GM23338 (cell line): Measurements from ENCODE around the gene MEGF11.
"Not testable (repeated sequence)": the region's sequence is repeated elsewhere in the genome, so short reads cannot be mapped to it uniquely, and the experiment has no call there.

Experiments used
- CREB1 ChIP-seq: fragments of 250-450 bp; sonication (Bioruptor Pico); IDR thresholded peaks from 2 replicates; pipeline ENCODE4 v1.5.0; 2020; ENCODE audit warnings: low read depth, mild to moderate bottlenecking, moderate library complexity
- CTCF ChIP-seq, 2 experiments: fragments of 200-600 bp in 1 of 2; sonication (generic) in 1 of 2; conservative IDR thresholded peaks; 2 replicates each; pipeline versions ENCODE4 v1.5.1 to v1.6.1; 2016 to 2017; ENCODE audit warnings: antibody characterized with exemption in 2 of 2, low read depth in 2 of 2, mild to moderate bottlenecking in 2 of 2, moderate library complexity in 1 of 2
- EZH2 ChIP-seq: fragments of 200-600 bp; sonication (generic); IDR thresholded peaks from one replicate; pipeline ENCODE4 v1.8.0; 2017; ENCODE audit warnings: antibody characterized with exemption, mild to moderate bottlenecking, low read depth; ENCODE audit not compliant: unreplicated experiment
- EZH2phosphoT487 ChIP-seq: fragments of 200-600 bp; sonication (generic); IDR thresholded peaks from one replicate; pipeline ENCODE4 v1.8.1; 2018; ENCODE audit warnings: antibody characterized with exemption; ENCODE audit not compliant: unreplicated experiment
- JUNB ChIP-seq: IDR thresholded peaks from one replicate; pipeline ENCODE4 v1.6.1; 2016; ENCODE audit warnings: antibody characterized with exemption; ENCODE audit not compliant: unreplicated experiment
- NANOG ChIP-seq: IDR thresholded peaks from 2 replicates; pipeline ENCODE4 v1.6.1; 2016; ENCODE audit warnings: antibody characterized with exemption, borderline replicate concordance
- POLR2AphosphoS5 ChIP-seq: IDR thresholded peaks from 2 replicates; pipeline ENCODE4 v1.6.1; 2016; ENCODE audit warnings: antibody characterized with exemption, low read depth
- REST ChIP-seq: IDR thresholded peaks from one replicate; pipeline ENCODE4 v1.6.1; 2018; ENCODE audit warnings: antibody characterized with exemption; ENCODE audit not compliant: unreplicated experiment
- ZNF114 ChIP-seq: fragments of 250-450 bp; sonication (Bioruptor Pico); IDR thresholded peaks from 2 replicates; pipeline ENCODE4 v1.5.0; 2020; ENCODE audit warnings: mild to moderate bottlenecking, moderate library complexity
- ZNF331 ChIP-seq: fragments of 250-450 bp; sonication (Bioruptor Pico); IDR thresholded peaks from 2 replicates; pipeline ENCODE4 v1.5.0; 2020; ENCODE audit warnings: low read depth, mild to moderate bottlenecking, moderate library complexity
- TF ChIP-seq, protein P1 (sequence below): IDR thresholded peaks from 2 replicates; pipeline ENCODE4 v1.6.1; 2016; ENCODE audit warnings: antibody characterized with exemption
- TF ChIP-seq, protein P2 (sequence below): fragments of 250-450 bp; sonication (Bioruptor Pico); IDR thresholded peaks from 2 replicates; pipeline ENCODE4 v1.5.0; 2020; ENCODE audit warnings: mild to moderate bottlenecking, moderate library complexity

DNA sequence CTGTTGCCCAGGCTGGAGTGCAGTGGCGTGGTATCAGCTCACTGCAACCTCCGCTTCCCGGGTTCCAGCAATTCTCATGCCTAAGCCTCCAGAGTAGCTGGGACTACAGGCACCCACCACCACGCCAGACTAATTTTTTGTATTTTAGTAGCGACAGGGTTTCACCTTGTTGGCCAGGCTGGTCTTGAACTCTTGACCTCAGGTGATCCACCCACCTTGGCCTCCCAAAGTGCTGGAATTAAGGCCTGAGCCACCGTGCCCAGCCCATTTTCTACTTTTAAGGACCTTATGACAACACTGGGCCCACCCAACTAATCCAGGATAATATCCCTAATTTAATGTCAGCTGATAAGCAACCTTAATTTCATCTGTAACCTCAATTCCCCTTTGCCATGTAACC is 385.6 kb downstream of the MEGF11 start:
- not testable (repeated sequence) for TF ChIP-seq CTCF (conservative IDR thresholded peaks at IDR 0.05; ENCODE audit: low read depth in 2 of 2); EZH2; REST; EZH2phosphoT487; JUNB; POLR2AphosphoS5; CREB1; NANOG; ZNF114; ZNF331 (CRISPR knock-in tag)
- TF ChIP-seq, protein P1, sequence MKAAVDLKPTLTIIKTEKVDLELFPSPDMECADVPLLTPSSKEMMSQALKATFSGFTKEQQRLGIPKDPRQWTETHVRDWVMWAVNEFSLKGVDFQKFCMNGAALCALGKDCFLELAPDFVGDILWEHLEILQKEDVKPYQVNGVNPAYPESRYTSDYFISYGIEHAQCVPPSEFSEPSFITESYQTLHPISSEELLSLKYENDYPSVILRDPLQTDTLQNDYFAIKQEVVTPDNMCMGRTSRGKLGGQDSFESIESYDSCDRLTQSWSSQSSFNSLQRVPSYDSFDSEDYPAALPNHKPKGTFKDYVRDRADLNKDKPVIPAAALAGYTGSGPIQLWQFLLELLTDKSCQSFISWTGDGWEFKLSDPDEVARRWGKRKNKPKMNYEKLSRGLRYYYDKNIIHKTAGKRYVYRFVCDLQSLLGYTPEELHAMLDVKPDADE, result not testable (repeated sequence)
- TF ChIP-seq, protein P2, sequence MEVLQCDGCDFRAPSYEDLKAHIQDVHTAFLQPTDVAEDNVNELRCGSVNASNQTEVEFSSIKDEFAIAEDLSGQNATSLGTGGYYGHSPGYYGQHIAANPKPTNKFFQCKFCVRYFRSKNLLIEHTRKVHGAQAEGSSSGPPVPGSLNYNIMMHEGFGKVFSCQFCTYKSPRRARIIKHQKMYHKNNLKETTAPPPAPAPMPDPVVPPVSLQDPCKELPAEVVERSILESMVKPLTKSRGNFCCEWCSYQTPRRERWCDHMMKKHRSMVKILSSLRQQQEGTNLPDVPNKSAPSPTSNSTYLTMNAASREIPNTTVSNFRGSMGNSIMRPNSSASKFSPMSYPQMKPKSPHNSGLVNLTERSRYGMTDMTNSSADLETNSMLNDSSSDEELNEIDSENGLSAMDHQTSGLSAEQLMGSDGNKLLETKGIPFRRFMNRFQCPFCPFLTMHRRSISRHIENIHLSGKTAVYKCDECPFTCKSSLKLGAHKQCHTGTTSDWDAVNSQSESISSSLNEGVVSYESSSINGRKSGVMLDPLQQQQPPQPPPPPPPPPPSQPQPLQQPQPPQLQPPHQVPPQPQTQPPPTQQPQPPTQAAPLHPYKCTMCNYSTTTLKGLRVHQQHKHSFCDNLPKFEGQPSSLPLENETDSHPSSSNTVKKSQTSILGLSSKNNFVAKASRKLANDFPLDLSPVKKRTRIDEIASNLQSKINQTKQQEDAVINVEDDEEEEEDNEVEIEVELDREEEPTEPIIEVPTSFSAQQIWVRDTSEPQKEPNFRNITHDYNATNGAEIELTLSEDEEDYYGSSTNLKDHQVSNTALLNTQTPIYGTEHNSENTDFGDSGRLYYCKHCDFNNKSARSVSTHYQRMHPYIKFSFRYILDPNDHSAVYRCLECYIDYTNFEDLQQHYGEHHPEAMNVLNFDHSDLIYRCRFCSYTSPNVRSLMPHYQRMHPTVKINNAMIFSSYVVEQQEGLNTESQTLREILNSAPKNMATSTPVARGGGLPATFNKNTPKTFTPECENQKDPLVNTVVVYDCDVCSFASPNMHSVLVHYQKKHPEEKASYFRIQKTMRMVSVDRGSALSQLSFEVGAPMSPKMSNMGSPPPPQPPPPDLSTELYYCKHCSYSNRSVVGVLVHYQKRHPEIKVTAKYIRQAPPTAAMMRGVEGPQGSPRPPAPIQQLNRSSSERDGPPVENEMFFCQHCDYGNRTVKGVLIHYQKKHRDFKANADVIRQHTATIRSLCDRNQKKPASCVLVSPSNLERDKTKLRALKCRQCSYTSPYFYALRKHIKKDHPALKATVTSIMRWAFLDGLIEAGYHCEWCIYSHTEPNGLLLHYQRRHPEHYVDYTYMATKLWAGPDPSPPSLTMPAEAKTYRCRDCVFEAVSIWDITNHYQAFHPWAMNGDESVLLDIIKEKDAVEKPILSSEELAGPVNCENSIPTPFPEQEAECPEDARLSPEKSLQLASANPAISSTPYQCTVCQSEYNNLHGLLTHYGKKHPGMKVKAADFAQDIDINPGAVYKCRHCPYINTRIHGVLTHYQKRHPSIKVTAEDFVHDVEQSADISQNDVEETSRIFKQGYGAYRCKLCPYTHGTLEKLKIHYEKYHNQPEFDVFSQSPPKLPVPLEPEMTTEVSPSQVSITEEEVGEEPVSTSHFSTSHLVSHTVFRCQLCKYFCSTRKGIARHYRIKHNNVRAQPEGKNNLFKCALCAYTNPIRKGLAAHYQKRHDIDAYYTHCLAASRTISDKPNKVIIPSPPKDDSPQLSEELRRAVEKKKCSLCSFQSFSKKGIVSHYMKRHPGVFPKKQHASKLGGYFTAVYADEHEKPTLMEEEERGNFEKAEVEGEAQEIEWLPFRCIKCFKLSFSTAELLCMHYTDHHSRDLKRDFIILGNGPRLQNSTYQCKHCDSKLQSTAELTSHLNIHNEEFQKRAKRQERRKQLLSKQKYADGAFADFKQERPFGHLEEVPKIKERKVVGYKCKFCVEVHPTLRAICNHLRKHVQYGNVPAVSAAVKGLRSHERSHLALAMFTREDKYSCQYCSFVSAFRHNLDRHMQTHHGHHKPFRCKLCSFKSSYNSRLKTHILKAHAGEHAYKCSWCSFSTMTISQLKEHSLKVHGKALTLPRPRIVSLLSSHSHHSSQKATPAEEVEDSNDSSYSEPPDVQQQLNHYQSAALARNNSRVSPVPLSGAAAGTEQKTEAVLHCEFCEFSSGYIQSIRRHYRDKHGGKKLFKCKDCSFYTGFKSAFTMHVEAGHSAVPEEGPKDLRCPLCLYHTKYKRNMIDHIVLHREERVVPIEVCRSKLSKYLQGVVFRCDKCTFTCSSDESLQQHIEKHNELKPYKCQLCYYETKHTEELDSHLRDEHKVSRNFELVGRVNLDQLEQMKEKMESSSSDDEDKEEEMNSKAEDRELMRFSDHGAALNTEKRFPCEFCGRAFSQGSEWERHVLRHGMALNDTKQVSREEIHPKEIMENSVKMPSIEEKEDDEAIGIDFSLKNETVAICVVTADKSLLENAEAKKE (CRISPR knock-in tag), result not testable (repeated sequence)
